Trophoblast cell (in vitro differentiated cells and primary cell): ENCODE measurements around the gene UBR3.

Source experiments
- DNase-seq, 2 donors: peaks; one replicate each; pipeline ENCODE4 v3.0.0-alpha.2; 2016
- H2AFZ ChIP-seq: 2 replicates; pipeline ENCODE4 v1.6.1; 2013; ENCODE audit warnings: low read length, moderate library complexity, mild to moderate bottlenecking; ENCODE audit not compliant: insufficient read depth, poor library complexity
- H2AK5ac ChIP-seq: 2 replicates; pipeline ENCODE4 v1.6.1; 2013; ENCODE audit warnings: mild to moderate bottlenecking, low read length
- H2BK120ac ChIP-seq: 2 replicates; pipeline ENCODE4 v1.6.1; 2013; ENCODE audit warnings: low read length, mild to moderate bottlenecking, moderate library complexity; ENCODE audit not compliant: insufficient read depth, poor library complexity
- H2BK12ac ChIP-seq: 2 replicates; pipeline ENCODE4 v1.6.1; 2013; ENCODE audit warnings: mild to moderate bottlenecking, low read length, moderate library complexity
- H2BK5ac ChIP-seq: 2 replicates; pipeline ENCODE4 v1.6.1; 2013; ENCODE audit warnings: low read length, low read depth, moderate library complexity, mild to moderate bottlenecking; ENCODE audit not compliant: poor library complexity
- H3K14ac ChIP-seq: 2 replicates; pipeline ENCODE4 v1.6.1; 2013; ENCODE audit warnings: mild to moderate bottlenecking, low read length
- H3K18ac ChIP-seq: 2 replicates; pipeline ENCODE4 v1.6.1; 2013; ENCODE audit warnings: mild to moderate bottlenecking, low read length
- H3K23ac ChIP-seq: 2 replicates; pipeline ENCODE4 v1.6.1; 2013; ENCODE audit warnings: low read length
- H3K27ac ChIP-seq: 2 replicates; pipeline ENCODE4 v1.5.1; 2013; ENCODE audit warnings: low read depth, mild to moderate bottlenecking, inconsistent platforms, low read length, moderate library complexity
- H3K27me3 ChIP-seq: 2 replicates; pipeline ENCODE4 v1.6.1; 2013; ENCODE audit warnings: inconsistent platforms, mild to moderate bottlenecking, low read length, moderate library complexity; ENCODE audit not compliant: insufficient read depth
- H3K36me3 ChIP-seq, 2 experiments: 1 replicate in 1 of 2; 2 replicates in 1 of 2; pipeline ENCODE4 v1.6.1; 2013; ENCODE audit warnings: low read length in 2 of 2, mild to moderate bottlenecking in 2 of 2, moderate library complexity in 1 of 2; ENCODE audit not compliant: insufficient read depth in 2 of 2, control insufficient read depth in 1 of 2
- H3K4ac ChIP-seq: 2 replicates; pipeline ENCODE4 v1.6.1; 2013; ENCODE audit warnings: low read depth, mild to moderate bottlenecking, low read length, moderate library complexity
- H3K4me1 ChIP-seq, 2 experiments: 1 replicate in 1 of 2; 2 replicates in 1 of 2; pipeline ENCODE4 v1.6.1; 2013; ENCODE audit warnings: low read length in 2 of 2, mild to moderate bottlenecking in 2 of 2, moderate library complexity in 1 of 2; ENCODE audit not compliant: insufficient read depth in 2 of 2, control insufficient read depth in 1 of 2
- H3K4me2 ChIP-seq: 2 replicates; pipeline ENCODE4 v1.6.1; 2013; ENCODE audit warnings: inconsistent platforms, mild to moderate bottlenecking, low read length, moderate library complexity
- H3K4me3 ChIP-seq: 2 replicates; pipeline ENCODE4 v1.5.1; 2013; ENCODE audit warnings: mild to moderate bottlenecking, low read depth, low read length, inconsistent platforms
- H3K79me1 ChIP-seq: one replicate; pipeline ENCODE4 v1.6.1; 2013; ENCODE audit warnings: low read length
- H3K79me2 ChIP-seq: 2 replicates; pipeline ENCODE4 v1.6.1; 2013; ENCODE audit warnings: low read length, mild to moderate bottlenecking; ENCODE audit not compliant: control insufficient read depth, insufficient read depth, poor library complexity
- H3K9ac ChIP-seq: 2 replicates; pipeline ENCODE4 v1.6.1; 2013; ENCODE audit warnings: mild to moderate bottlenecking, low read length
- H3K9me3 ChIP-seq: 2 replicates; pipeline ENCODE4 v1.6.1; 2013; ENCODE audit warnings: low read depth, mild to moderate bottlenecking, control low read depth, inconsistent platforms, low read length; ENCODE audit not compliant: insufficient read depth
- H4K12ac ChIP-seq: 2 replicates; pipeline ENCODE4 v1.6.1; 2013; ENCODE audit warnings: low read depth, mild to moderate bottlenecking, low read length, moderate library complexity
- H4K8ac ChIP-seq: 2 replicates; pipeline ENCODE4 v1.6.1; 2013; ENCODE audit warnings: low read depth, mild to moderate bottlenecking, low read length, moderate library complexity
- H4K91ac ChIP-seq: one replicate; pipeline ENCODE4 v1.6.1; 2013; ENCODE audit warnings: low read depth, mild to moderate bottlenecking, low read length, moderate library complexity
- WGBS: extraction: QIAGEN DNeasy Blood & Tissue Kit; methylation state at CpG from one replicate; pipeline ENCODE4 v1.1.7; 2013; ENCODE audit warnings: missing lambda C conversion rate; ENCODE audit not compliant: insufficient read length, insufficient coverage; ENCODE audit errors: extremely low coverage; 5-methylcytosine and 5-hydroxymethylcytosine counted together

The UBR3 gene

GRCh38 chr2:170031288-170031687 is 204.0 kb downstream of the UBR3 start:
- Histone ChIP-seq H2AK5ac (no peak overlapping the region), H3K9ac (no peak overlapping the region), H3K27me3 (no peaks in the 10 kb centered on the region), H3K4me2 (no peak overlapping the region), H2BK120ac (no peak overlapping the region), H4K91ac (no peak overlapping the region), H3K4me3 (no peak overlapping the region), H3K79me1 (no peaks in the 10 kb centered on the region), H3K9me3 (no peaks in the 10 kb centered on the region), H4K8ac (no peak overlapping the region), H2BK5ac (no peak overlapping the region), H3K36me3 (no peaks in the 10 kb centered on the region), H3K4ac (no peak overlapping the region), H4K12ac (no peak overlapping the region), H3K27ac (no peak overlapping the region), H2AFZ (no peak overlapping the region), H3K14ac (no peak overlapping the region), H3K18ac (no peak overlapping the region), H3K79me2 (no peaks in the 10 kb centered on the region), H2BK12ac (no peak overlapping the region), H3K23ac (no peak overlapping the region), H3K4me1 (no peaks in the 10 kb centered on the region)
- no CpG with 5 or more reads among the region's 1 CpG for WGBS
- DNase-seq: no peak

GRCh38 chr2:170034596-170034995 is 207.3 kb downstream of the UBR3 start:
- no peak overlapping the region for H3K23ac ChIP-seq
- no peak for DNase-seq
- H3K18ac ChIP-seq: no peak overlapping the region
- no peak overlapping the region for H2AFZ ChIP-seq
- H3K9ac ChIP-seq: no peak overlapping the region
- H4K12ac ChIP-seq: no peak overlapping the region
- H2BK12ac ChIP-seq: no peak overlapping the region
- no peak overlapping the region for H4K91ac ChIP-seq
- H3K27ac ChIP-seq: no peak overlapping the region
- H2AK5ac ChIP-seq: no peak overlapping the region
- no peaks in the 10 kb centered on the region for H3K9me3 ChIP-seq
- H4K8ac ChIP-seq: no peak overlapping the region
- H3K14ac ChIP-seq: no peak overlapping the region
- H3K79me1 ChIP-seq: no peaks in the 10 kb centered on the region
- H2BK120ac ChIP-seq: no peak overlapping the region
- H3K4me1 ChIP-seq: no peaks in the 10 kb centered on the region
- H3K36me3 ChIP-seq: no peaks in the 10 kb centered on the region
- H3K79me2 ChIP-seq: no peaks in the 10 kb centered on the region
- no peak overlapping the region for H3K4me3 ChIP-seq
- no CpG with 5 or more reads among the region's 4 CpGs for WGBS
- no peak overlapping the region for H3K4me2 ChIP-seq
- H3K4ac ChIP-seq: no peak overlapping the region
- no peak overlapping the region for H2BK5ac ChIP-seq
- H3K27me3 ChIP-seq: no peaks in the 10 kb centered on the region

- no CpG with 5 or more reads among the region's 4 CpGs for WGBS
- Histone ChIP-seq H3K4me1 (no peaks in the 10 kb centered on the region), H4K8ac (no peak overlapping the region)
Measured at GRCh38 chr2:170038734-170039133, 211.5 kb downstream of the UBR3 start.

GRCh38 chr2:170039401-170040172 is 212.3 kb downstream of the UBR3 start:
- Histone ChIP-seq H2AFZ (no peak overlapping the region), H4K12ac (no peak overlapping the region)

More at GRCh38 chr2:170038734-170039133, 211.5 kb downstream of the UBR3 start:
- no peak overlapping the region for H2AFZ ChIP-seq
- no peak overlapping the region for H3K27ac ChIP-seq
- no peaks in the 10 kb centered on the region for H3K36me3 ChIP-seq
- H2BK12ac ChIP-seq: no peak overlapping the region
- H3K9me3 ChIP-seq: no peaks in the 10 kb centered on the region
- no peaks in the 10 kb centered on the region for H3K27me3 ChIP-seq
- H3K23ac ChIP-seq: no peak overlapping the region
- no peaks in the 10 kb centered on the region for H3K79me1 ChIP-seq
- no peak overlapping the region for H2BK5ac ChIP-seq
- no peaks in the 10 kb centered on the region for H3K79me2 ChIP-seq
- H3K14ac ChIP-seq: no peak overlapping the region
- no peak overlapping the region for H3K18ac ChIP-seq
- H3K9ac ChIP-seq: no peak overlapping the region
- H2BK120ac ChIP-seq: no peak overlapping the region
- no peak overlapping the region for H2AK5ac ChIP-seq
- DNase-seq: no peak
- H3K4me2 ChIP-seq: no peak overlapping the region
- no peak overlapping the region for H4K12ac ChIP-seq
- H3K4ac ChIP-seq: no peak overlapping the region
- H3K4me3 ChIP-seq: no peak overlapping the region
- no peak overlapping the region for H4K91ac ChIP-seq

More at GRCh38 chr2:170039401-170040172, 212.3 kb downstream of the UBR3 start:
- Histone ChIP-seq H3K18ac (no peak overlapping the region), H3K4me2 (no peak overlapping the region), H3K23ac (no peak overlapping the region), H3K79me2 (no peaks in the 10 kb centered on the region), H4K91ac (no peak overlapping the region), H3K4me3 (no peak overlapping the region), H3K9ac (no peak overlapping the region), H2AK5ac (no peak overlapping the region), H3K4me1 (no peaks in the 10 kb centered on the region), H2BK12ac (no peak overlapping the region), H2BK120ac (no peak overlapping the region), H3K36me3 (no peaks in the 10 kb centered on the region), H3K9me3 (no peaks in the 10 kb centered on the region), H3K4ac (no peak overlapping the region), H3K27ac (no peak overlapping the region), H2BK5ac (no peak overlapping the region), H4K8ac (no peak overlapping the region), H3K14ac (no peak overlapping the region), H3K79me1 (no peaks in the 10 kb centered on the region), H3K27me3 (no peaks in the 10 kb centered on the region)
- WGBS: no CpG with 5 or more reads among the region's 2 CpGs
- no peak for DNase-seq
